K562 treated with DMSO at 1 percent for 24 hours (cell line): ENCODE measurements around the gene S100A7. TPM values are rescaled to one million over a fixed set of nuclear protein-coding genes. Genes with fewer than 3 reads are reported as not detected.

ENCODE experiments used
- total RNA-seq: library from RNA; unstranded; fragments of 300-600 nt; gene quantifications from 2 replicates; pipeline ENCODE4 v1.2.3, GENCODE V29; 2022; ENCODE audit warnings: low read depth; ENCODE audit not compliant: insufficient read depth

S100A7 gene
- total RNA-seq = not detected in 2 replicates

DNA sequence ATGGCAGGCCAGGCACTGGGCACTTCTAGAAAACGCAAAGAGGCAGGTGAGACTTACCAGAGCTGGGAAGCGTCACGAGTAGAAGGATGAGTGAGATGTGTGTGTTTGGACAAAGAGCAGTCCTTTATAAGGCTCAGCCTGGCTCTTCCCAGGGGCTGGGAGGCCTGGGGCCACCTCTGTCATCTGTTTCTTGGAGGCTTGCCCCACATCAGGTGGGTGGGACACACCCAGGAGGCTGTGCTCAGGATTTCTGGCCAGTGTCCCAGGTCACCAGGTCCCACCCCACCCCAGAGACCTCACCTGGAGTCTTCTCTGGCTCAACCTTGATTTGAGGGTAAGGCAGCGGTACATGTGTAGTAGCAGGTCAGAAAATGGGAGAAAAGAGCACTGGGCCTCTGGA, at the start of gene S100A7:
S100A7 (minus strand) TSS at position 101 of the 400 bp plus-strand sequence. CDS start 1,638 bp downstream, outside the sequence.

DNA sequence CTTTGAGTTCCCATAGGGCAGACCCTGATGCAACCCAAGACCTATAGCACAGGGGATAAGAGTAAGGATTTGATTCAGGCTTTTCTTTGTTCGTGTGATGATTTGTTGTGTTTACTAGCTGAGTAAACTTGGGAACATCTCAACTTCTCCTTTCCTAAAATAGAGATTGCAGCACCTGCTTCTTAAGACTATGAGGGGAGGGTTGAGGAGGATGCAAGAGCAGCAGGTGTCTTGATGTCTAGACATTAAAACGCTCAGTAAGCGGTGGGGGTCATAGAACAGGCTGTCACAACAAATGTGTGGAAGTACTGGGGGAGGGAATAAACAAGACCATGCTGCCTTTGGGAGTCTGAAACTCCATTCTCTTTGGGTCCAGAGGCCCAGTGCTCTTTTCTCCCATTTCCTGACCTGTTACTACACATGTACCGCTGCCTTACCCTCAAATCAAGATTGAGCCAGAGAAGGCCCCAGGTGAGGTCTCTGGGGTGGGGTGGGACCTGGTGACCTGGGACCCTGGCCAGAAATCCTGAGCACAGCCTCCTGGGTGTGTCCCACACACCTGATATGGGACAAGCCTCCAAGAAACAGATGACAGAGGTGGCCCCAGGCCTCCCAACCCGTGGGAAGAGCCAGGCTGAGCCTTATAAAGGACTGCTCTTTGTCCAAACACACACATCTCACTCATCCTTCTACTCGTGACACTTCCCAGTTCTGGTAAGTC, 44.4 kb downstream of the S100A7 start, which contains the start of gene S100A7A:
S100A7A (plus strand) TSS at position 671 of the 721 bp plus-strand sequence. CDS start 1,563 bp downstream, outside the sequence.

Other genes starting within 250 kb of the S100A7 start
- gene PRR9, start 243.1 kb downstream of the S100A7 start, total RNA-seq = 0.74 and 1.4 TPM in 2 replicates
- not detected in 2 replicates for gene LORICRIN, start 201.0 kb downstream of the S100A7 start, total RNA-seq
- gene PGLYRP3, start 147.7 kb downstream of the S100A7 start, total RNA-seq = 0.53 and 1.1 TPM in 2 replicates
- gene PGLYRP4, start 111.8 kb downstream of the S100A7 start, total RNA-seq = 10.7 and 11.8 TPM in 2 replicates
- not detected in 2 replicates for gene S100A9, start 102.8 kb downstream of the S100A7 start, total RNA-seq
- not detected in 2 replicates for gene S100A12, start 85.0 kb downstream of the S100A7 start, total RNA-seq
- gene S100A8, start 69.6 kb downstream of the S100A7 start, total RNA-seq = not detected in 2 replicates
- gene S100A7A, start 44.1 kb downstream of the S100A7 start, total RNA-seq = 0.09 TPM in 1 of 2 replicates, not detected in the other
- gene S100A6, start 75.3 kb upstream of the S100A7 start, total RNA-seq = 14.1 and 19.7 TPM in 2 replicates
- gene S100A5, start 80.3 kb upstream of the S100A7 start, total RNA-seq = not detected in 2 replicates
- 5.4 and 6.5 TPM in 2 replicates for gene S100A4, start 85.2 kb upstream of the S100A7 start, total RNA-seq
- gene S100A3, start 88.6 kb upstream of the S100A7 start, total RNA-seq = 0.44 TPM in 1 of 2 replicates, not detected in the other
- not detected in 2 replicates for gene S100A2, start 105.2 kb upstream of the S100A7 start, total RNA-seq
- gene S100A16, start 152.5 kb upstream of the S100A7 start, total RNA-seq = 5.0 and 5.5 TPM in 2 replicates
- 1.3 TPM in 1 of 2 replicates, not detected in the other for gene S100A14, start 155.7 kb upstream of the S100A7 start, total RNA-seq
- 195 and 202 TPM in 2 replicates for gene S100A13, start 166.9 kb upstream of the S100A7 start, total RNA-seq
- 31.8 and 34.2 TPM in 2 replicates for gene S100A1, start 167.8 kb upstream of the S100A7 start, total RNA-seq
- gene CHTOP, start 173.4 kb upstream of the S100A7 start, total RNA-seq = 56.0 and 57.4 TPM in 2 replicates
- gene SNAPIN, start 198.1 kb upstream of the S100A7 start, total RNA-seq = 49.3 and 51.6 TPM in 2 replicates
- gene ILF2, start 210.3 kb upstream of the S100A7 start, total RNA-seq = 237 and 240 TPM in 2 replicates
- not detected in 2 replicates for gene NPR1, start 218.0 kb upstream of the S100A7 start, total RNA-seq